Measurements from ENCODE around the gene GHRH. TPM values are rescaled to one million over a fixed set of nuclear protein-coding genes. Genes with fewer than 3 reads are reported as not detected.

The GHRH gene
- total and polyA plus RNA-seq, 8 donors, result not detected

- peak in 1 of 2 donors; percentile 26 for DNase-seq
- Histone ChIP-seq H3K27ac (peak overlapping the region in 4 of 5 donors; percentile 35 to 84 (median 77)), H3K27me3 (no peaks in the 10 kb centered on the region), H3K36me3 (peaks cover 13 to 39% (median 32%) of the 10 kb centered on the region in 4 donors), H3K4me3 (no peak overlapping the region), H3K9me3 (no peaks in the 10 kb centered on the region), H3K4me1 (peaks cover 39 to 78% (median 66%) of the 10 kb centered on the region in 4 donors)
- intact Hi-C loops (cut with DNase I; ENCODE audit: low total_unique reads), result no loop called here
- 81 to 92% (median 90%) methylated on average over 6 of the region's 6 CpGs for WGBS, 5 donors
- TF ChIP-seq POLR2A (IDR thresholded peaks at IDR 0.05) (no peak), POLR2AphosphoS5 (IDR thresholded peaks at IDR 0.05) (no peak), EP300 (IDR thresholded peaks at IDR 0.05) (no peak), CTCF (IDR thresholded peaks at IDR 0.05) (no peak)
These were observed 36.8 kb upstream of the GHRH start for GRCh38 chr20:37298190-37298939.

GRCh38 chr20:37297066-37297736 is 35.6 kb upstream of the GHRH start:
- Histone ChIP-seq H3K9me3 (no peaks in the 10 kb centered on the region), H3K4me3 (no peak overlapping the region), H3K27ac (peak overlapping the region in 4 of 5 donors; percentile 65 to 84 (median 77)), H3K36me3 (peaks cover 8 to 41% (median 31%) of the 10 kb centered on the region in 4 donors), H3K27me3 (no peaks in the 10 kb centered on the region), H3K4me1 (peaks cover 35 to 81% (median 65%) of the 10 kb centered on the region in 4 donors)
- 77 to 90% (median 82%) methylated on average over 13 of the region's 13 CpGs for WGBS, 5 donors
- intact Hi-C loops (cut with DNase I; ENCODE audit: low total_unique reads), result no loop called here
- TF ChIP-seq POLR2AphosphoS5 (IDR thresholded peaks at IDR 0.05) (peak in 2 of 3 donors; percentile 27 to 41), CTCF (IDR thresholded peaks at IDR 0.05) (no peak)
- DNase-seq, result peak in 1 of 2 donors; percentile 41

- intact Hi-C loops (cut with DNase I; ENCODE audit: low total_unique reads), result no loop called here
- H3K27me3 ChIP-seq, result no peaks in the 10 kb centered on the region
- no peak for TF ChIP-seq CTCF (IDR thresholded peaks at IDR 0.05)
- no peak for TF ChIP-seq POLR2A (IDR thresholded peaks at IDR 0.05)
- TF ChIP-seq EP300 (IDR thresholded peaks at IDR 0.05), result no peak
- no peak for TF ChIP-seq POLR2AphosphoS5 (IDR thresholded peaks at IDR 0.05)
- peaks cover 38 to 89% (median 70%) of the 10 kb centered on the region in 4 donors for H3K4me1 ChIP-seq
- no peaks in the 10 kb centered on the region for H3K9me3 ChIP-seq
- 24 to 39% (median 27%) methylated on average over 2 of the region's 2 CpGs for WGBS, 5 donors
- peaks cover 0 to 36% (median 23%) of the 10 kb centered on the region in 4 donors for H3K36me3 ChIP-seq
- H3K27ac ChIP-seq, result peak overlapping the region in 4 of 5 donors; percentile 65 to 84 (median 77)
- no peak overlapping the region for H3K4me3 ChIP-seq
- no peak for DNase-seq
These were observed 34.8 kb upstream of the GHRH start for GRCh38 chr20:37296371-37296770.

GRCh38 chr20:37295595-37295994 is 34.0 kb upstream of the GHRH start:
- no peaks in the 10 kb centered on the region for H3K27me3 ChIP-seq
- DNase-seq, result peak in 1 of 2 donors; percentile 67
- H3K4me3 ChIP-seq, result no peak overlapping the region
- intact Hi-C loops (cut with DNase I; ENCODE audit: low total_unique reads), result no loop called here
- TF ChIP-seq POLR2AphosphoS5 (IDR thresholded peaks at IDR 0.05) (no peak), CTCF (IDR thresholded peaks at IDR 0.05) (no peak), EP300 (IDR thresholded peaks at IDR 0.05) (no peak), POLR2A (IDR thresholded peaks at IDR 0.05) (no peak)
- H3K36me3 ChIP-seq, result peaks cover 0 to 29% (median 18%) of the 10 kb centered on the region in 4 donors
- H3K4me1 ChIP-seq, result peaks cover 43 to 97% (median 78%) of the 10 kb centered on the region in 4 donors
- WGBS, 5 donors, result 48 to 72% (median 51%) methylated on average over 7 of the region's 7 CpGs
- H3K27ac ChIP-seq, result peak overlapping the region; percentile 19 to 84 (median 73)
- H3K9me3 ChIP-seq, result no peaks in the 10 kb centered on the region

Data from stomach (tissue), 9 donors.